HG03442 (cell line): ENCODE data around the gene METTL22.

ENCODE experiments used
- ATAC-seq: cut with Tn5 transposase; IDR thresholded peaks from one replicate; pipeline ENCODE4 v1.9.1; 2021; ENCODE audit warnings: mild to moderate bottlenecking, moderate library complexity; ENCODE audit not compliant: unreplicated experiment

Gene METTL22

GRCh38 chr16:8686879-8687278 lies 65.4 kb downstream of the METTL22 start:
- ATAC-seq = no peak

GRCh38 chr16:8689686-8690085 lies 68.2 kb downstream of the METTL22 start:
- no peak for ATAC-seq

GRCh38 chr16:8691728-8692127 lies 70.2 kb downstream of the METTL22 start:
- ATAC-seq = no peak

- no peak for ATAC-seq
Observed at GRCh38 chr16:8694795-8695728, 73.6 kb downstream of the METTL22 start.

- no peak for ATAC-seq
Observed at GRCh38 chr16:8696880-8697279, 75.4 kb downstream of the METTL22 start.

GRCh38 chr16:8697965-8698364 lies 76.5 kb downstream of the METTL22 start:
- ATAC-seq = no peak
